Neural cell (in vitro differentiated cells): ENCODE data around the gene MGST1. TPM values are rescaled to one million over a fixed set of nuclear protein-coding genes. Genes with fewer than 3 reads are reported as not detected.

Experiments used
- H2AFZ ChIP-seq: fragments of 200-600, 300-800 bp; sonication (generic), shearing (Covaris generic); 2 replicates; pipeline ENCODE4 v1.6.0; 2014; ENCODE audit warnings: low read depth, mild to moderate bottlenecking, antibody characterized with exemption, low read length, moderate library complexity
- H3F3A ChIP-seq: fragments of 200-600 bp; shearing (Covaris generic); 2 replicates; pipeline ENCODE4 v1.6.1; 2016; ENCODE audit warnings: mild to moderate bottlenecking, moderate library complexity, mixed read lengths, antibody characterized with exemption, low read length; ENCODE audit not compliant: insufficient read depth, poor library complexity, severe bottlenecking
- H3K27ac ChIP-seq: fragments of 200-600, 300-800 bp; sonication (generic), shearing (Covaris generic); 2 replicates; pipeline ENCODE4 v1.5.1; 2014; ENCODE audit warnings: mild to moderate bottlenecking, low read length, moderate library complexity
- H3K27me3 ChIP-seq: fragments of 300-800, 200-600 bp; sonication (generic), shearing (Covaris generic); 2 replicates; pipeline ENCODE4 v1.6.0; 2014; ENCODE audit warnings: mild to moderate bottlenecking, low read depth, low read length, moderate library complexity; ENCODE audit not compliant: insufficient read depth
- H3K36me3 ChIP-seq: fragments of 300-800, 200-600 bp; sonication (generic), shearing (Covaris generic); 2 replicates; pipeline ENCODE4 v1.5.1; 2014; ENCODE audit warnings: mild to moderate bottlenecking, antibody characterized with exemption, low read length, moderate library complexity; ENCODE audit not compliant: insufficient read depth
- H3K4me2 ChIP-seq: fragments of 300-800, 200-600 bp; sonication (generic), shearing (Covaris generic); 2 replicates; pipeline ENCODE4 v1.6.0; 2014; ENCODE audit warnings: mild to moderate bottlenecking, low read length
- H3K4me3 ChIP-seq: fragments of 300-800, 200-600 bp; sonication (generic), shearing (Covaris generic); 2 replicates; pipeline ENCODE4 v1.5.1; 2014; ENCODE audit warnings: mild to moderate bottlenecking, low read length, moderate library complexity
- H3K79me2 ChIP-seq: fragments of 200-600 bp; shearing (Covaris generic); replicated peaks from 2 replicates; pipeline ENCODE4 v1.6.0; 2014; ENCODE audit warnings: mild to moderate bottlenecking, low read length, moderate library complexity; ENCODE audit not compliant: insufficient read depth
- H3K9ac ChIP-seq: fragments of 300-800, 200-600 bp; sonication (generic), shearing (Covaris generic); 2 replicates; pipeline ENCODE4 v1.6.1; 2016; ENCODE audit warnings: mild to moderate bottlenecking, low read length, mixed read lengths
- H3K9me2 ChIP-seq: fragments of 200-600 bp; shearing (Covaris generic); 2 replicates; pipeline ENCODE4 v1.6.1; 2016; ENCODE audit warnings: mild to moderate bottlenecking, low read length, mixed read lengths; ENCODE audit not compliant: insufficient read depth
- H3K9me3 ChIP-seq: fragments of 200-600, 300-800 bp; sonication (generic), shearing (Covaris generic); 2 replicates; pipeline ENCODE4 v1.6.1; 2016; ENCODE audit warnings: mild to moderate bottlenecking, mixed run types, low read length, moderate library complexity, mixed read lengths
- H4K20me1 ChIP-seq: fragments of 200-600 bp; shearing (Covaris generic); 2 replicates; pipeline ENCODE4 v1.6.1; 2016; ENCODE audit warnings: mild to moderate bottlenecking, mixed run types; ENCODE audit not compliant: insufficient read depth
- CTCF ChIP-seq: fragments of 450-650 bp; IDR thresholded peaks from 2 replicates; pipeline ENCODE4 v1.5.1; 2014; ENCODE audit warnings: antibody characterized with exemption, mild to moderate bottlenecking, moderate library complexity; ENCODE audit not compliant: poor library complexity, severe bottlenecking
- EP300 ChIP-seq: fragments of 450-650 bp; conservative IDR thresholded peaks from 2 replicates; pipeline ENCODE4 v1.6.1; 2014; ENCODE audit warnings: antibody characterized with exemption, mild to moderate bottlenecking, moderate library complexity; ENCODE audit not compliant: poor library complexity, severe bottlenecking
- EZH2 ChIP-seq: fragments of 200-600, 300-800 bp; shearing (Covaris generic), sonication (generic); IDR thresholded peaks from 2 replicates; pipeline ENCODE4 v1.6.1; 2014; ENCODE audit warnings: antibody characterized with exemption, low read length, borderline replicate concordance, mild to moderate bottlenecking; ENCODE audit not compliant: insufficient read depth, poor library complexity, severe bottlenecking
- MXI1 ChIP-seq: fragments of 450-650 bp; conservative IDR thresholded peaks from 2 replicates; pipeline ENCODE4 v1.6.1; 2014; ENCODE audit warnings: antibody characterized with exemption, mild to moderate bottlenecking; ENCODE audit not compliant: poor library complexity, severe bottlenecking
- POLR2AphosphoS5 ChIP-seq: IDR thresholded peaks from 2 replicates; pipeline ENCODE4 v1.6.1; 2012
- RAD21 ChIP-seq: fragments of 450-650 bp; conservative IDR thresholded peaks from 2 replicates; pipeline ENCODE4 v1.6.1; 2014; ENCODE audit warnings: antibody characterized with exemption, mild to moderate bottlenecking, moderate library complexity
- REST ChIP-seq: IDR thresholded peaks from 2 replicates; pipeline ENCODE4 v1.6.1; 2012; ENCODE audit warnings: borderline replicate concordance
- SMC3 ChIP-seq: fragments of 450-650 bp; conservative IDR thresholded peaks from 2 replicates; pipeline ENCODE4 v1.6.1; 2014; ENCODE audit warnings: antibody characterized with exemption, mild to moderate bottlenecking, moderate library complexity; ENCODE audit not compliant: poor library complexity
- TAF1 ChIP-seq: IDR thresholded peaks from 2 replicates; pipeline ENCODE4 v1.6.1; 2012; ENCODE audit warnings: low read depth
- polyA plus RNA-seq: library from polyadenylated mRNA; depleted of rRNA; stranded (reverse); fragments of >200 nt; gene quantifications from 2 replicates; pipeline ENCODE4 v1.2.3, GENCODE V29; 2014

Gene MGST1
- polyA plus RNA-seq, 1 donor from 2014 or later = 3.7 TPM

- Histone ChIP-seq H3F3A (no peaks in the 10 kb centered on the region), H3K9me2 (no peaks in the 10 kb centered on the region), H3K27me3 (no peaks in the 10 kb centered on the region), H3K36me3 (no peaks in the 10 kb centered on the region), H3K27ac (no peak overlapping the region), H2AFZ (no peak overlapping the region), H4K20me1 (no peaks in the 10 kb centered on the region), H3K4me3 (no peak overlapping the region), H3K9ac (no peak overlapping the region), H3K9me3 (no peaks in the 10 kb centered on the region), H3K79me2 (no peaks in the 10 kb centered on the region), H3K4me2 (no peak overlapping the region)
- TF ChIP-seq RAD21 = no peak
- TF ChIP-seq CTCF = no peak
- no peak for TF ChIP-seq MXI1
Measured at GRCh38 chr12:16303939-16304338, 43.5 kb upstream of the MGST1 start.

- Histone ChIP-seq H2AFZ (no peak overlapping the region), H3K79me2 (no peaks in the 10 kb centered on the region), H3K27ac (no peak overlapping the region), H3K27me3 (no peaks in the 10 kb centered on the region), H3K9me2 (no peaks in the 10 kb centered on the region), H3K36me3 (no peaks in the 10 kb centered on the region), H3K9me3 (no peaks in the 10 kb centered on the region), H3F3A (no peaks in the 10 kb centered on the region), H3K9ac (no peak overlapping the region), H3K4me3 (no peak overlapping the region), H3K4me2 (no peak overlapping the region), H4K20me1 (no peaks in the 10 kb centered on the region)
- no peak for TF ChIP-seq REST
- no peak for TF ChIP-seq SMC3
- TF ChIP-seq CTCF = no peak
- TF ChIP-seq MXI1 = no peak
- TF ChIP-seq EP300 = no peak
- no peak for TF ChIP-seq TAF1
- no peak for TF ChIP-seq POLR2AphosphoS5
- TF ChIP-seq EZH2 = no peak
- no peak for TF ChIP-seq RAD21
Measured at GRCh38 chr12:16307856-16308475, 39.5 kb upstream of the MGST1 start.
